HepG2 (cell line): ENCODE measurements around the gene FZD7. TPM values are rescaled to one million over a fixed set of nuclear protein-coding genes. Genes with fewer than 3 reads are reported as not detected.

Experiments
- AGO1 ChIP-seq: fragments of 200-400 bp; formaldehyde crosslinking; IDR thresholded peaks from 2 replicates; pipeline ENCODE4 v1.6.1; 2017; ENCODE audit warnings: mild to moderate bottlenecking, low read depth, low read length, moderate library complexity; ENCODE audit not compliant: poor library complexity, severe bottlenecking
- ARNT2 ChIP-seq: sonication (generic); formaldehyde crosslinking; IDR thresholded peaks from 2 replicates; pipeline ENCODE4 v1.8.0; 2022; ENCODE audit warnings: mild to moderate bottlenecking, low read depth, missing genetic modification reagents, moderate library complexity
- CBX2 ChIP-seq, 2 experiments: fragments of 200-600 bp in 1 of 2; sonication (generic); formaldehyde crosslinking in 1 of 2; IDR thresholded peaks; 2 replicates each; pipeline versions ENCODE4 v1.7.0 to v1.8.1; 2018 to 2022; ENCODE audit warnings: low read depth in 2 of 2, low read length in 1 of 2, mild to moderate bottlenecking in 1 of 2, missing genetic modification reagents in 1 of 2
- EED ChIP-seq: sonication (generic); formaldehyde crosslinking; IDR thresholded peaks from 2 replicates; pipeline ENCODE4 v1.5.0; 2020; ENCODE audit warnings: mild to moderate bottlenecking, missing genetic modification reagents
- ETV5 ChIP-seq: IDR thresholded peaks from 2 replicates; pipeline ENCODE4 v1.6.1; 2018; ENCODE audit warnings: missing biosample characterization, missing genetic modification reagents, inconsistent platforms, borderline replicate concordance
- FOXM1 ChIP-seq: sonication (generic); formaldehyde crosslinking; IDR thresholded peaks from 2 replicates; pipeline ENCODE4 v1.5.0; 2020; ENCODE audit warnings: missing genetic modification reagents
- HOXA3 ChIP-seq: sonication (generic); formaldehyde crosslinking; IDR thresholded peaks from 2 replicates; pipeline ENCODE4 v1.5.0; 2020; ENCODE audit warnings: missing genetic modification reagents
- HOXA5 ChIP-seq: sonication (generic); formaldehyde crosslinking; IDR thresholded peaks from 2 replicates; pipeline ENCODE4 v1.4.0; 2020; ENCODE audit warnings: missing genetic modification reagents
- SIX4 ChIP-seq: sonication (generic); formaldehyde crosslinking; IDR thresholded peaks from 2 replicates; pipeline ENCODE4 v1.4.0; 2020; ENCODE audit warnings: missing genetic modification reagents
- TAF15 ChIP-seq: fragments of 200-400 bp; formaldehyde crosslinking; IDR thresholded peaks from one replicate; pipeline ENCODE4 v1.6.1; 2018; ENCODE audit warnings: mild to moderate bottlenecking, low read depth, low read length; ENCODE audit not compliant: poor library complexity, severe bottlenecking
- ZFP90 ChIP-seq: sonication (generic); formaldehyde crosslinking; IDR thresholded peaks from 2 replicates; pipeline ENCODE4 v1.8.0; 2022; ENCODE audit warnings: missing genetic modification reagents, mild to moderate bottlenecking, inconsistent platforms, borderline replicate concordance
- ZMYM2 ChIP-seq: sonication (generic); formaldehyde crosslinking; IDR thresholded peaks from 2 replicates; pipeline ENCODE4 v1.8.0; 2022; ENCODE audit warnings: mild to moderate bottlenecking, missing genetic modification reagents
- ZNF225 ChIP-seq: sonication (generic); formaldehyde crosslinking; IDR thresholded peaks from 2 replicates; pipeline ENCODE4 v1.4.0; 2020; ENCODE audit warnings: mild to moderate bottlenecking, missing genetic modification reagents
- ZNF547 ChIP-seq: sonication (generic); formaldehyde crosslinking; IDR thresholded peaks from 2 replicates; pipeline ENCODE4 v1.5.1; 2020; ENCODE audit warnings: mild to moderate bottlenecking, missing genetic modification reagents
- ZNF558 ChIP-seq: sonication (generic); formaldehyde crosslinking; IDR thresholded peaks from 2 replicates; pipeline ENCODE4 v1.9.0; 2022; ENCODE audit warnings: mild to moderate bottlenecking, missing genetic modification reagents, borderline replicate concordance
- ZNF749 ChIP-seq: sonication (generic); formaldehyde crosslinking; IDR thresholded peaks from 2 replicates; pipeline ENCODE4 v1.8.0; 2022; ENCODE audit warnings: mild to moderate bottlenecking, missing genetic modification reagents, moderate library complexity, borderline replicate concordance
- ZSCAN22 ChIP-seq: sonication (generic); formaldehyde crosslinking; IDR thresholded peaks from 2 replicates; pipeline ENCODE4 v1.4.0; 2020; ENCODE audit warnings: mild to moderate bottlenecking, missing genetic modification reagents
- polyA plus RNA-seq, 8 experiments: library from polyadenylated mRNA; depleted of rRNA in 3 of 8; stranded (reverse) in 7 of 8; unstranded in 1 of 8; fragments of >200 nt; fragmentation: Illumina TruSeq in 4 of 8; extraction: Trizol in 4 of 8; gene quantifications; 2 replicates each; pipeline versions ENCODE4 v1.2.1 to v1.2.3, GENCODE V29; 2011 to 2016; ENCODE audit warnings: low read depth in 4 of 8, missing spikeins in 1 of 8, mixed read lengths in 1 of 8; ENCODE audit not compliant: insufficient read depth in 1 of 8
- total RNA-seq, 5 experiments: library from RNA; depleted of rRNA; stranded (reverse); fragments of >200 nt; fragmentation: Illumina TruSeq; extraction: Trizol; gene quantifications; 2 replicates each; pipeline ENCODE4 v1.2.3, GENCODE V29; 2016; ENCODE audit warnings: low read depth in 1 of 5
- TF ChIP-seq, protein P1 (sequence below), 2 experiments: IDR thresholded peaks; 2 replicates each; pipeline ENCODE4 v1.6.1; 2011 to 2012; ENCODE audit warnings: low read length in 2 of 2, borderline replicate concordance in 1 of 2, low read depth in 1 of 2, mild to moderate bottlenecking in 1 of 2, moderate library complexity in 1 of 2
- TF ChIP-seq, protein P2 (sequence below): sonication (generic); formaldehyde crosslinking; IDR thresholded peaks from 2 replicates; pipeline ENCODE4 v1.9.0; 2022; ENCODE audit warnings: missing genetic modification reagents, mild to moderate bottlenecking, borderline replicate concordance
- TF ChIP-seq, protein P3 (sequence below): sonication (generic); formaldehyde crosslinking; IDR thresholded peaks from 2 replicates; pipeline ENCODE4 v1.5.1; 2020; ENCODE audit warnings: mild to moderate bottlenecking, missing genetic modification reagents, moderate library complexity

FZD7 gene
- total and polyA plus RNA-seq, 2 of the 13 experiments (the other 11 are each of a cell fraction or from before 2014, with no cell fraction given), result 0.13 to 0.38 TPM

DNA sequence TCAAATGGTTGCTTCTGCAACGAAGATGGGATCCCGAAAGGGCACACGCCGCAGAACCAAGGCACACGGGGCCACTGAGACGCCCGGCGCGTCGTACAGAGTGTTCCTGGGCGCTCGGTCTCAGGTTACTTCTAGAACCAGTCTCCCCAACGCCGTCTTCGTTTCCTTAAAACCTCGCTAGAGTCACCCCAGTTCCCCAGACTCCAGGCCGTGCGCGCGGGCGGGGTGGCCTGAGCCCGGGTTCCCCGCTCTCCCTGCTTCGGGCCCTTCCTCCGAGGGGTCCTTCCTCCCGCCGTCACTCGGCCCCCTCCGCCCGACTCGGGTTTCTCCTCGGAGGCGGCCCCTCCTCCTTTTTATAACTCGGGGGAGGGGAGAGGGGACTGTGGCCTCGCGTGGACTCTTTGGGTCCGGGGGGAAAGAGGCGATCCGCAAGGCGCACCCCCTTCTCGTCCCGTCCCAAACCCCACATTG, 774 bp upstream of the FZD7 start (continued):
- TF ChIP-seq ZMYM2 (peak; percentile 50; the same call in 1 of the 2 replicates), ZNF558 (0 out of 2 replicates have a peak, but pooled peaks have one; percentile 4), HOXA5 (CRISPR knock-in tag) (peak; percentile 66), EED (CRISPR knock-in tag) (no peak), AGO1 (peak; percentile 22), ZSCAN22 (CRISPR knock-in tag) (no peak), ETV5 (0 out of 2 replicates have a peak, but pooled peaks have one; percentile 13), FOXM1 (CRISPR knock-in tag) (no peak), ZNF547 (CRISPR knock-in tag) (peak; percentile 50; the same call in 1 of the 2 replicates), TAF15 (peak; percentile 27), ARNT2 (CRISPR knock-in tag) (peak; percentile 45; the same call in 1 of the 2 replicates), SIX4 (CRISPR knock-in tag) (no peak), CBX2 (IDR thresholded peaks at IDR 0.05; ENCODE audit: low read depth, low read length) (0 out of 2 replicates have a peak, but pooled peaks have one; percentile 82), CBX2 (CRISPR knock-in tag; IDR thresholded peaks at IDR 0.05; ENCODE audit: low read depth) (peak; percentile 59), ZNF225 (CRISPR knock-in tag) (0 out of 2 replicates have a peak, but pooled peaks have one; percentile 46), HOXA3 (CRISPR knock-in tag) (0 out of 2 replicates have a peak, but pooled peaks have one; percentile 18), ZFP90 (CRISPR knock-in tag) (peak; percentile 87), ZNF749 (CRISPR knock-in tag) (no peak)
- TF ChIP-seq, protein P1, sequence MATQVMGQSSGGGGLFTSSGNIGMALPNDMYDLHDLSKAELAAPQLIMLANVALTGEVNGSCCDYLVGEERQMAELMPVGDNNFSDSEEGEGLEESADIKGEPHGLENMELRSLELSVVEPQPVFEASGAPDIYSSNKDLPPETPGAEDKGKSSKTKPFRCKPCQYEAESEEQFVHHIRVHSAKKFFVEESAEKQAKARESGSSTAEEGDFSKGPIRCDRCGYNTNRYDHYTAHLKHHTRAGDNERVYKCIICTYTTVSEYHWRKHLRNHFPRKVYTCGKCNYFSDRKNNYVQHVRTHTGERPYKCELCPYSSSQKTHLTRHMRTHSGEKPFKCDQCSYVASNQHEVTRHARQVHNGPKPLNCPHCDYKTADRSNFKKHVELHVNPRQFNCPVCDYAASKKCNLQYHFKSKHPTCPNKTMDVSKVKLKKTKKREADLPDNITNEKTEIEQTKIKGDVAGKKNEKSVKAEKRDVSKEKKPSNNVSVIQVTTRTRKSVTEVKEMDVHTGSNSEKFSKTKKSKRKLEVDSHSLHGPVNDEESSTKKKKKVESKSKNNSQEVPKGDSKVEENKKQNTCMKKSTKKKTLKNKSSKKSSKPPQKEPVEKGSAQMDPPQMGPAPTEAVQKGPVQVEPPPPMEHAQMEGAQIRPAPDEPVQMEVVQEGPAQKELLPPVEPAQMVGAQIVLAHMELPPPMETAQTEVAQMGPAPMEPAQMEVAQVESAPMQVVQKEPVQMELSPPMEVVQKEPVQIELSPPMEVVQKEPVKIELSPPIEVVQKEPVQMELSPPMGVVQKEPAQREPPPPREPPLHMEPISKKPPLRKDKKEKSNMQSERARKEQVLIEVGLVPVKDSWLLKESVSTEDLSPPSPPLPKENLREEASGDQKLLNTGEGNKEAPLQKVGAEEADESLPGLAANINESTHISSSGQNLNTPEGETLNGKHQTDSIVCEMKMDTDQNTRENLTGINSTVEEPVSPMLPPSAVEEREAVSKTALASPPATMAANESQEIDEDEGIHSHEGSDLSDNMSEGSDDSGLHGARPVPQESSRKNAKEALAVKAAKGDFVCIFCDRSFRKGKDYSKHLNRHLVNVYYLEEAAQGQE (IDR thresholded peaks at IDR 0.05; ENCODE audit: borderline replicate concordance in 1 of 2, low read depth in 1 of 2, low read length in 2 of 2), result no peak
- TF ChIP-seq, protein P2, sequence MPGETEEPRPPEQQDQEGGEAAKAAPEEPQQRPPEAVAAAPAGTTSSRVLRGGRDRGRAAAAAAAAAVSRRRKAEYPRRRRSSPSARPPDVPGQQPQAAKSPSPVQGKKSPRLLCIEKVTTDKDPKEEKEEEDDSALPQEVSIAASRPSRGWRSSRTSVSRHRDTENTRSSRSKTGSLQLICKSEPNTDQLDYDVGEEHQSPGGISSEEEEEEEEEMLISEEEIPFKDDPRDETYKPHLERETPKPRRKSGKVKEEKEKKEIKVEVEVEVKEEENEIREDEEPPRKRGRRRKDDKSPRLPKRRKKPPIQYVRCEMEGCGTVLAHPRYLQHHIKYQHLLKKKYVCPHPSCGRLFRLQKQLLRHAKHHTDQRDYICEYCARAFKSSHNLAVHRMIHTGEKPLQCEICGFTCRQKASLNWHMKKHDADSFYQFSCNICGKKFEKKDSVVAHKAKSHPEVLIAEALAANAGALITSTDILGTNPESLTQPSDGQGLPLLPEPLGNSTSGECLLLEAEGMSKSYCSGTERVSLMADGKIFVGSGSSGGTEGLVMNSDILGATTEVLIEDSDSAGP (CRISPR knock-in tag), result peak; percentile 47; the same call in 1 of the 2 replicates
- TF ChIP-seq, protein P3, sequence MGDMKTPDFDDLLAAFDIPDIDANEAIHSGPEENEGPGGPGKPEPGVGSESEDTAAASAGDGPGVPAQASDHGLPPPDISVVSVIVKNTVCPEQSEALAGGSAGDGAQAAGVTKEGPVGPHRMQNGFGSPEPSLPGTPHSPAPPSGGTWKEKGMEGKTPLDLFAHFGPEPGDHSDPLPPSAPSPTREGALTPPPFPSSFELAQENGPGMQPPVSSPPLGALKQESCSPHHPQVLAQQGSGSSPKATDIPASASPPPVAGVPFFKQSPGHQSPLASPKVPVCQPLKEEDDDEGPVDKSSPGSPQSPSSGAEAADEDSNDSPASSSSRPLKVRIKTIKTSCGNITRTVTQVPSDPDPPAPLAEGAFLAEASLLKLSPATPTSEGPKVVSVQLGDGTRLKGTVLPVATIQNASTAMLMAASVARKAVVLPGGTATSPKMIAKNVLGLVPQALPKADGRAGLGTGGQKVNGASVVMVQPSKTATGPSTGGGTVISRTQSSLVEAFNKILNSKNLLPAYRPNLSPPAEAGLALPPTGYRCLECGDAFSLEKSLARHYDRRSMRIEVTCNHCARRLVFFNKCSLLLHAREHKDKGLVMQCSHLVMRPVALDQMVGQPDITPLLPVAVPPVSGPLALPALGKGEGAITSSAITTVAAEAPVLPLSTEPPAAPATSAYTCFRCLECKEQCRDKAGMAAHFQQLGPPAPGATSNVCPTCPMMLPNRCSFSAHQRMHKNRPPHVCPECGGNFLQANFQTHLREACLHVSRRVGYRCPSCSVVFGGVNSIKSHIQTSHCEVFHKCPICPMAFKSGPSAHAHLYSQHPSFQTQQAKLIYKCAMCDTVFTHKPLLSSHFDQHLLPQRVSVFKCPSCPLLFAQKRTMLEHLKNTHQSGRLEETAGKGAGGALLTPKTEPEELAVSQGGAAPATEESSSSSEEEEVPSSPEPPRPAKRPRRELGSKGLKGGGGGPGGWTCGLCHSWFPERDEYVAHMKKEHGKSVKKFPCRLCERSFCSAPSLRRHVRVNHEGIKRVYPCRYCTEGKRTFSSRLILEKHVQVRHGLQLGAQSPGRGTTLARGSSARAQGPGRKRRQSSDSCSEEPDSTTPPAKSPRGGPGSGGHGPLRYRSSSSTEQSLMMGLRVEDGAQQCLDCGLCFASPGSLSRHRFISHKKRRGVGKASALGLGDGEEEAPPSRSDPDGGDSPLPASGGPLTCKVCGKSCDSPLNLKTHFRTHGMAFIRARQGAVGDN (CRISPR knock-in tag), result peak; percentile 57
